Neuron (in vitro differentiated cells): ENCODE data around the gene CHFR.
"Not testable (repeated sequence)": the region's sequence is repeated elsewhere in the genome, so short reads cannot be mapped to it uniquely, and the experiment has no call there.

ENCODE experiments used
- H2AFZ ChIP-seq: one replicate; pipeline ENCODE4 v1.6.1; 2013; ENCODE audit warnings: low read depth, mild to moderate bottlenecking, inconsistent platforms, low read length, moderate library complexity
- H3K27me3 ChIP-seq: one replicate; pipeline ENCODE4 v1.6.1; 2013; ENCODE audit warnings: low read length; ENCODE audit not compliant: insufficient read depth
- H3K36me3 ChIP-seq: one replicate; pipeline ENCODE4 v1.6.1; 2013; ENCODE audit warnings: low read length; ENCODE audit not compliant: insufficient read depth
- H3K4me1 ChIP-seq: one replicate; pipeline ENCODE4 v1.6.1; 2013; ENCODE audit warnings: low read length; ENCODE audit not compliant: insufficient read depth
- H3K4me3 ChIP-seq: 2 replicates; pipeline ENCODE4 v1.5.1; 2013; ENCODE audit warnings: mild to moderate bottlenecking, low read length, moderate library complexity
- H3K9me3 ChIP-seq: one replicate; pipeline ENCODE4 v1.6.1; 2013; ENCODE audit warnings: low read length

The CHFR gene

GRCh38 chr12:132842449-132843045 is 44.9 kb downstream of the CHFR start:
- no peaks in the 10 kb centered on the region for H3K4me1 ChIP-seq
- H3K9me3 ChIP-seq, result peaks cover 2% of the 10 kb centered on the region
- H3K27me3 ChIP-seq, result no peaks in the 10 kb centered on the region
- peaks cover 53% of the 10 kb centered on the region for H3K36me3 ChIP-seq
- no peak overlapping the region for H2AFZ ChIP-seq
- no peak overlapping the region for H3K4me3 ChIP-seq

- H3K9me3 ChIP-seq, result peaks cover 2% of the 10 kb centered on the region
- no peak overlapping the region for H3K4me3 ChIP-seq
- H3K4me1 ChIP-seq, result no peaks in the 10 kb centered on the region
- H3K27me3 ChIP-seq, result no peaks in the 10 kb centered on the region
- peaks cover 43% of the 10 kb centered on the region for H3K36me3 ChIP-seq
- H2AFZ ChIP-seq, result no peak overlapping the region
These were observed 46.3 kb downstream of the CHFR start for GRCh38 chr12:132841151-132841550.

GRCh38 chr12:132840536-132840935 is 46.9 kb downstream of the CHFR start:
- Histone ChIP-seq H2AFZ (no peak overlapping the region), H3K27me3 (no peaks in the 10 kb centered on the region), H3K9me3 (peaks cover 2% of the 10 kb centered on the region), H3K36me3 (peaks cover 37% of the 10 kb centered on the region), H3K4me3 (no peak overlapping the region), H3K4me1 (no peaks in the 10 kb centered on the region)

GRCh38 chr12:132839558-132840235 is 47.7 kb downstream of the CHFR start:
- H3K4me3 ChIP-seq, result no peak overlapping the region
- peaks cover 34% of the 10 kb centered on the region for H3K36me3 ChIP-seq
- no peaks in the 10 kb centered on the region for H3K27me3 ChIP-seq
- H2AFZ ChIP-seq, result no peak overlapping the region
- no peaks in the 10 kb centered on the region for H3K4me1 ChIP-seq
- peaks cover 2% of the 10 kb centered on the region for H3K9me3 ChIP-seq

- no peak overlapping the region for H2AFZ ChIP-seq
- peaks cover 2% of the 10 kb centered on the region for H3K9me3 ChIP-seq
- H3K27me3 ChIP-seq, result no peaks in the 10 kb centered on the region
- H3K4me1 ChIP-seq, result no peaks in the 10 kb centered on the region
- no peak overlapping the region for H3K4me3 ChIP-seq
- peaks cover 31% of the 10 kb centered on the region for H3K36me3 ChIP-seq
These were observed 48.9 kb downstream of the CHFR start for GRCh38 chr12:132838410-132839080.

- H3K4me1 ChIP-seq, result no peaks in the 10 kb centered on the region
- no peak overlapping the region for H3K4me3 ChIP-seq
- no peak overlapping the region for H2AFZ ChIP-seq
- peaks cover 2% of the 10 kb centered on the region for H3K9me3 ChIP-seq
- peaks cover 28% of the 10 kb centered on the region for H3K36me3 ChIP-seq
- H3K27me3 ChIP-seq, result no peaks in the 10 kb centered on the region
These were observed 49.6 kb downstream of the CHFR start for GRCh38 chr12:132837693-132838409.

- Histone ChIP-seq H3K36me3 (peaks cover 24% of the 10 kb centered on the region), H3K27me3 (no peaks in the 10 kb centered on the region), H2AFZ (no peak overlapping the region), H3K4me3 (no peak overlapping the region), H3K9me3 (peaks cover 2% of the 10 kb centered on the region), H3K4me1 (no peaks in the 10 kb centered on the region)
These were observed 50.5 kb downstream of the CHFR start for GRCh38 chr12:132836795-132837331.

- H2AFZ ChIP-seq, H3K27me3 ChIP-seq, H3K4me1 ChIP-seq, H3K4me3 ChIP-seq, H3K9me3 ChIP-seq: not testable (repeated sequence)
- H3K36me3 ChIP-seq, result peaks cover 20% of the 10 kb centered on the region
These were observed 51.2 kb downstream of the CHFR start for GRCh38 chr12:132836230-132836629.

- H3K4me1 ChIP-seq, result no peaks in the 10 kb centered on the region
- no peaks in the 10 kb centered on the region for H3K27me3 ChIP-seq
- peaks cover 2% of the 10 kb centered on the region for H3K9me3 ChIP-seq
- H3K36me3 ChIP-seq, result peaks cover 13% of the 10 kb centered on the region
- no peak overlapping the region for H2AFZ ChIP-seq
- no peak overlapping the region for H3K4me3 ChIP-seq
These were observed 52.1 kb downstream of the CHFR start for GRCh38 chr12:132835076-132836025.

GRCh38 chr12:132834181-132834711 is 53.2 kb downstream of the CHFR start:
- Histone ChIP-seq H2AFZ (no peak overlapping the region), H3K4me3 (no peak overlapping the region), H3K4me1 (peaks cover under 1% of the 10 kb centered on the region), H3K9me3 (peaks cover 6% of the 10 kb centered on the region), H3K36me3 (peaks cover 6% of the 10 kb centered on the region), H3K27me3 (no peaks in the 10 kb centered on the region)

- no peaks in the 10 kb centered on the region for H3K27me3 ChIP-seq
- H2AFZ ChIP-seq, result no peak overlapping the region
- peaks cover 7% of the 10 kb centered on the region for H3K9me3 ChIP-seq
- peaks cover 2% of the 10 kb centered on the region for H3K36me3 ChIP-seq
- H3K4me1 ChIP-seq, result peaks cover 2% of the 10 kb centered on the region
- no peak overlapping the region for H3K4me3 ChIP-seq
These were observed 54.1 kb downstream of the CHFR start for GRCh38 chr12:132833341-132833740.

- H3K27me3 ChIP-seq, result no peaks in the 10 kb centered on the region
- no peak overlapping the region for H2AFZ ChIP-seq
- peaks cover 9% of the 10 kb centered on the region for H3K36me3 ChIP-seq
- H3K4me1 ChIP-seq, result peaks cover 13% of the 10 kb centered on the region
- peaks cover 7% of the 10 kb centered on the region for H3K9me3 ChIP-seq
- H3K4me3 ChIP-seq, result no peak overlapping the region
These were observed 55.6 kb downstream of the CHFR start for GRCh38 chr12:132831771-132832170.
